ENCODE data around the gene RASSF4.
A peak's percentile ranks its signal among the peaks of the same experiment; 100 is the strongest.

The RASSF4 gene

GRCh38 chr10:44958196-44958897 lies 1.3 kb upstream of the RASSF4 start:
- no peak for TF ChIP-seq CTCF (IDR thresholded peaks at IDR 0.05; ENCODE audit: low read depth, low read length)
- in situ Hi-C loops (cut with HindIII; ENCODE audit: low sequenced_read_pairs), result no loop called here
- DNase-seq (ENCODE audit: low read depth, low spot score), result no peak
- peak overlapping the region; percentile 65 for H3K4me3 ChIP-seq (ENCODE audit: low read depth, low read length)

GRCh38 chr10:44958898-44959246 lies 730 bp upstream of the RASSF4 start:
- no peak for DNase-seq (ENCODE audit: low read depth, low spot score)
- in situ Hi-C loops (cut with HindIII; ENCODE audit: low sequenced_read_pairs), result no loop called here

DNA sequence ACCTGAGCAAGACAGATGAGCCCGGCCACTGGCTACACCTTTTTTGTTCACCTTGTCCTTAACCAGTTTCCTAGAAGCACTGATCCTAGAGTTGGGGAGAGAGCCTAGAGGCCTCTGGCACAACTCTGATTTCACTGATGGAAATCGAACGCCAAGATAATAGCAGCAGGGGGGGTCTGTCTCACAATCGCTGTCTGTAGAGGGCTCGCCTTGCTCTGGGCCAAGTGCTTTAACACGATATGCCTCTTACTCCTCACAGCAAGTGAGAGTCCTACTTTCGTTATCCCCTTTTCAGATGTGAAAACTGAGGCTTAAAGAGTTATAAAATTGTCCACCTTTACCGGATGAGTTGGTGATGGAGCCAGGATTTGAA lies 472 bp downstream of the RASSF4 start:
- no peak for TF ChIP-seq CTCF (IDR thresholded peaks at IDR 0.05; ENCODE audit: low read depth, low read length)
- peak overlapping the region; percentile 49 for H3K4me3 ChIP-seq (ENCODE audit: low read depth, low read length)
- in situ Hi-C loops (cut with HindIII; ENCODE audit: low sequenced_read_pairs), result no loop called here
- DNase-seq (ENCODE audit: low read depth, low spot score), result no peak

More at GRCh38 chr10:44958898-44959246, 730 bp upstream of the RASSF4 start:
- peak overlapping the region; percentile 65 for H3K4me3 ChIP-seq (ENCODE audit: low read depth, low read length)
- no peak for TF ChIP-seq CTCF (IDR thresholded peaks at IDR 0.05; ENCODE audit: low read depth, low read length)

DNA sequence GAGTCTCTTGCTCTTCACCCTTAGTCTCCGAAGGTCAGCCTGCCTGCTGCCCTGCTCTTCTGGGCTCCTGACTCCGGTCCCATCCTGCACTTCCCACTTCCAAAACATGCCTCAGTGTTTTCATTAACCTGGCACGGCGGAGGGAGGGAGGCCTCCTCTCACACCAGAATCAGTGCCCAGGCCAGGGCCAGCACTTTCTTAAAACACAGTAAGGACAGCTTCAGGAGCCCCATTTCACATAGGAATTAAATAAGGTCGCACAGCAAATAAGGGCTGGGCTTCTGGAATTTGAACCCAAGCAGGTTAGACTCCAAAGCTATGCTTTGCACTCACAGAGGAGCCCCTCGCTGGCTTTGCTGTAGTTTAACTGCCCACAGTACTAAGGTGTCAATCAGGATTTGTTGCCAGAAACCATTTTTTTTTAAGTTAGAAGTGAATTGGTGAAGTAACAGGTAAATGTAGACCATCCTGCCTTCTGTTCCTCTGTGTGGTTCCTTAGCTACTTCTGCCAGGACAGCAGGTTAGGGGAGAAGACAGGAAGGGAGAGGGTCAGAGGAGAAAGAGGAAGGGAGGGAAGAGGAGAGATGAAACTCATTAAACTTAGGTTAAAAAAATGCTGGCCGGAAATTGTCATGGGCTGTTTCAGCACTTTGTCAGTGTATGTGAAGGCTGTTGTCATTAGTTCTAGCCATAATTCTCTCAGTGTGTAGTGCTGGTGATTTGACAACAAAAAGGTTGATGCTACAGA lies 1.1 kb downstream of the RASSF4 start:
- DNase-seq (ENCODE audit: low read depth, low spot score), result no peak
- TF ChIP-seq CTCF (IDR thresholded peaks at IDR 0.05; ENCODE audit: low read depth, low read length), result no peak
- in situ Hi-C loops (cut with HindIII; ENCODE audit: low sequenced_read_pairs), result no loop called here
- peak overlapping the region; percentile 49 for H3K4me3 ChIP-seq (ENCODE audit: low read depth, low read length)

- no peak for DNase-seq (ENCODE audit: low read depth, low spot score)
- in situ Hi-C loops (cut with HindIII; ENCODE audit: low sequenced_read_pairs), result no loop called here
- TF ChIP-seq CTCF (IDR thresholded peaks at IDR 0.05; ENCODE audit: low read depth, low read length), result no peak
- no peak overlapping the region for H3K4me3 ChIP-seq (ENCODE audit: low read depth, low read length)
These were observed 1.6 kb downstream of the RASSF4 start for GRCh38 chr10:44961230-44961571.

DNA sequence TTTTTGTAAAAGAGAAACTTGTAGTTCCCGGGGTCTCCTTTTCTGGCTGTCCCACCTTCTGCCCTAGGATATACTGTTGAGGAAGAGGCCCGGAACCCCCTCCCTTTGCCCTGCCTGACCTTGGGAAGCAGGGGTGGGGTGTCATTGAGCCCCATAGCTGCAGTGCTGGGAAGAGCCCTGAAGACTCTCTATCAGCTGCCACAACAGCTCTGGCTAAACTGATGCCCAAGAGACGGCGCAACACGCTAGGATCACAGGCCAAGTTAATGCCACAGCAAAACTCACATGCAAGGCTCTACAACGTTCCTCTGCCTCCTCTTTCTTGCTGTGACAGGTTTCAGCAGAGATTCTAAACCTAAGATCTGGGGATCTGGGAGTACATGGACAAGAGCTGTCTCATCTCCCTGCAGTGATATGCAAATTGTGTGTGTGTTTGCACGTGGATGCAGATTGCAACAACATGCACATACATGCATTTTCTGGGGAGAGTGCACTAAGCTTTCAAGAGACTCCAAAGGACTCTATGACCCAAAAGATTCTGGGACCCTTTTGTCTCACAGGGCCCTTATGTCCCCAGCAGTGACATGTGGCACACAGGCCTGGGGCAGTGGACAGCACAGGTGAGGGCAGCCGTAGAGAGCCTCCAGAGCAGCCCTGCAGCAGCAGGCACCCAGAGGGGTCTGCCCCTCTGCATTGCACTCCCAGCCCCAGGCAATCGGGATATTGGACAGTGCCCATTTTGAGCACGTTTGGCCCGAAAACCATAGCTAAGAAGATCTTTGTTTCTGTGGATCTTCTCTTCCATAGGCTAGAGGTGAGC lies 2.5 kb downstream of the RASSF4 start:
- no peak overlapping the region for H3K4me3 ChIP-seq (ENCODE audit: low read depth, low read length)
- DNase-seq (ENCODE audit: low read depth, low spot score), result no peak
- no peak for TF ChIP-seq CTCF (IDR thresholded peaks at IDR 0.05; ENCODE audit: low read depth, low read length)
- in situ Hi-C loops (cut with HindIII; ENCODE audit: low sequenced_read_pairs), result no loop called here
